GM21723 (cell line): ENCODE data around the gene NCK1.
A peak's percentile ranks its signal among the peaks of the same experiment; 100 is the strongest.
"Not testable (repeated sequence)": the region's sequence is repeated elsewhere in the genome, so short reads cannot be mapped to it uniquely, and the experiment has no call there.

Experiments
- ATAC-seq: cut with Tn5 transposase; IDR thresholded peaks from one replicate; pipeline ENCODE4 v1.9.1; 2021; ENCODE audit warnings: mild to moderate bottlenecking, moderate library complexity; ENCODE audit not compliant: unreplicated experiment

The NCK1 gene

DNA sequence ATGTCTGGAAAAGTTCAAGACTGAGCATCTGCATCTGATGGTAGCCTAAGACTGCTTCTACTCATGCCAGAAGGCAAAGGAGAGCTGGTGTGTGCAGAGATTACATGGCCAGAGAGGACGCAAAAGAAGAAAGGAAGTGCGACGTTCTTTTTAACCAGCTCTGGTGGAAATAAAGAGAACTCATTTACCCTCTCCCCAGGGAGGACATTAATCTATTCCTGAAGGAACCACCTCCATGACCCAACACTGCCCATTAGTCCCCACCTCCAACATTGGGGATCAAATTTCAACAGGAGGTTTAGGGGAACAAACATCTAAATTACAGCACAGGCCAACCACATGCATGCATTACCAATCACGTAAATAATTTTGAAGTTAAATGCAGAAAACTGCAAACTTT is 1.5 kb upstream of the NCK1 start:
- ATAC-seq: no peak

DNA sequence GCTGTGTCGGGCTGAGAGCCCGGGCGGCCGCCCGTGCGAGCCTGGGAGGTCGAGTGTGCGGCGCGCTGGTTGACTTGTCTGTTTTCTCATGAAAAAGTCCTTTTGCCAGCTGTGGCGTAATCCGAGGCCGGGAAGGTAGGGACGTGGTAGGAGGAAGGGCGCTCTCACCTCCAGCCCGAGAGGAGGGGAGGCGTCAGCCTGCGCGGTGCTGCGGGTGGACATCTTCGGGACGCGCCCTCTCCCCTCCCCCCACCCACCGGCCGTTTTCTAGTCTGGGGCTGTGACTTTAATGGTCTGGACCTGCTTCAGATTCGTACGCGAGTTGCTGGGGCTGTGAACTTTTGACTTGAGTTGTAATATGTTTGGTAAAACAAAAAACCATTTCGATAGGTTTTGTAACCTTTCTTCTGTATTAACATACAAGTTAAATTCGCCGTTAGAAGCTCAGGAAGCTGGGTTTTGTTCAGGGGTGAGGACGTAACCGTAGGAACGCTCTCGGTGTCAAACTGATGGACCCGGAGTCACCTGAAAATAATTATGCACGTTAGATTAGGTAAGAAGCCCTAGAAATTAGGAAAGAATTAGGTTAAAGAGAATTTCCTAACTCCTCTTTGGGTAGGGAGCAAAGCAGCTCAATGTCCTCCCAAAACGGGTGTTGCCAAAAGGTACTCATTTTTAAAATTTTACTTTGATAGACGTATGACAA is 762 bp downstream of the NCK1 start:
- ATAC-seq: peak; percentile 34

DNA sequence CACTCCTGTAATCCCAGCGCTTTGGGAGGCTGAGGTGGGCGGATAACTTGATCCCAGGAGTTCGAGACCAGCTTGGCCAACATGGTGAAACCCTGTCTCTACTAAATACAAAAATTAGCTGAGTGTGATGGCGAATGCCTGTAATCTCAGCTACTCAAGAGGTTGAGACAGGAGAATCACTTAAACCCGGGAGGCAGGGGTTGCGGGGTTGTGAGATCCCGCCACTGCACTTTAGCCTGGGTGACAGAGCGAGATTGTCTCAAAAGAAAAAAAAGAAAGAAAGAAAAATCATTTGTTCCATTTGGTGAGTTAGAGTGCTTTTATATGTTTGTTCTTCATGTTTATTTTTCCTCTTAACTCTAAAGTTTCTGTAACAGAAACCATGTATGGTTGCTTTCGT is 7.3 kb downstream of the NCK1 start:
- no peak for ATAC-seq

DNA sequence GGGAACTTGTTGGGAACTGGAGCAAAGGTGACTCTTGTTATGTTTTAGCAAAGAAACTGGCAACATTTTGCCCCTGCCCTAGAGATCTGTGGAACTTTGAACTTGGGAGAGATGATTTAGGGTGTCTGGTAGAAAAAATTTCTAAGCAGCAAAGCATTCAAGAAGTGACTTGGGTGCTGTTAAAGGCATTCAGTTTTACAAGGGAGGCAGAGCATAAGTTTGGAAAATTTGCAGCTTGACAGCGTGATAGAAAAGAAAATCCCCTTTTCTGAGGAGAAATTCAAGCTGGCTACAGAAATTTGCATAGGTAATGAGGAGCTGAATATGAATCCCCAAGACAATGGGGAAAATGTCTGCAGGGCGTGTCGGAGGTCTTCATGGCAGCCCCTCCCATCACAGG is 10.2 kb downstream of the NCK1 start:
- not testable (repeated sequence) for ATAC-seq

DNA sequence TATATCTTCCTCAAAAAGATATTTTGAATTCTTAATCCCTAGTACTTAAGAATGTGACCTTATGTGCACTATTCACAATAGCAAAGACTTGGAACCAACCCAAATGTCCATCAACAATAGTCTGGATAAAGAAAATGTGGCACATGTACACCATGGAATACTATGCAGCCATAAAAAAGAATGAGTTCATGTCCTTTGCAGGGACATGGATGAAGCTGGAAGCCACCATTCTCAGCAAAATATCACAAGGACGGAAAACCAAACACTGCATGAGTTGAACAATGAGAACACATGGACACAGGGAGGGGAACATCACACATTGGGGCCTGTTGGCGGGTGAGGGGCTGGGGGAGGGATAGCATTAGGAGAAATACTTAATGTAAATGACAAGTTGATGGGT is 17.5 kb downstream of the NCK1 start:
- not testable (repeated sequence) for ATAC-seq

DNA sequence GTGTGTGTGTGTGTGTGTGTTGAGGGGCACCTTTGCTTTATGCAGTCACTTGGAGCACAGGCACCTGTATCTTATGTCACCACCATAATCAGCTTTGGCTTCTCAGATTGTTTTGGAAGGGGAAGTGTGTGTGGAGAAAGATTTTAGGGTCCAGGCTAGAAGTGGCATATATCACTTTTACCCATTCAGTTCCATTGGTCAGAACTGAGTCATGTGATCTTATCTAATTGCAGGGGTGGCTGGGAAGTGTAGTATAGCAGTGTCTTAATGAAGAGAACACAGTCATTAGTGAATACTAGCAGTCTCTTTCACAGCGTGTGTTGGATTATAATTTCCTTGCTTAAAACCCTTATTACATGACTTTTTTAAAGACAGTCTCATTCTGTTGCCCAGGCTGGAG is 20.6 kb downstream of the NCK1 start:
- no peak for ATAC-seq

DNA sequence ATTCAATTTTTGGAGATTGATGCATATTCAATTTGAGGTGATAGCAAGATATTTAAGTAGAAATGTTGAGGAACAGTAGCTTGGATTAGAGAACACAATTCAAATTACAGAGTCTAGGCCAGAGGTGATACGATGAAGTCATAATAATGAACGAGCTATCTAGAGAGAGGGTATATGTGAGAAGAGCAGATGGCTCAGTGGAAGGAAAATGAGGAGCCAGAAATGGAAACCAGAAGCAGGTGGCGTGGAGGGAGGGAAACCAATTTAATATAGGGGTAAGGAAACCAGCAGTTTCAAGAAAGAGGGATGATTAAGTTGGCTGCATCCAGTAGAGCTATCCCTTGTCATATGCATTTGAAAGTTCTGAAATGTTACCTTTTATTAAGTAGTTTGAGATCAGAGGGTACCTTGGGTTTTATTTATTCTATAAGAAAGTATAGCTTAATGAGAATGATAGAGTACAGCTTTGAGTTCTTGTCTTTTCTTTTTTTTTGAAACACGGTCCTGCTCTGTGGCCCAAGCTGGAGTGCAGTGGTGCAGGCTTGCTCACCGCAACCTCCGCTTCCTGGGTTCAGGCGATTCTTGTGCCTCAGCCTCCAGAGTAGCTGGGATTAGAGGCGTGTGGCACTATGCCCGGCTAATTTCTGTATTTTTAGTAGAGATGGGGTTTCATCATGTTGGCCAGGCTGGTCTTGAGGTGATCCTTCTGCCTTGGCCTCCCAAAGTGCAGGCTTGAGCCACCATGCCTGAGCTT is 22.1 kb downstream of the NCK1 start:
- ATAC-seq: no peak

DNA sequence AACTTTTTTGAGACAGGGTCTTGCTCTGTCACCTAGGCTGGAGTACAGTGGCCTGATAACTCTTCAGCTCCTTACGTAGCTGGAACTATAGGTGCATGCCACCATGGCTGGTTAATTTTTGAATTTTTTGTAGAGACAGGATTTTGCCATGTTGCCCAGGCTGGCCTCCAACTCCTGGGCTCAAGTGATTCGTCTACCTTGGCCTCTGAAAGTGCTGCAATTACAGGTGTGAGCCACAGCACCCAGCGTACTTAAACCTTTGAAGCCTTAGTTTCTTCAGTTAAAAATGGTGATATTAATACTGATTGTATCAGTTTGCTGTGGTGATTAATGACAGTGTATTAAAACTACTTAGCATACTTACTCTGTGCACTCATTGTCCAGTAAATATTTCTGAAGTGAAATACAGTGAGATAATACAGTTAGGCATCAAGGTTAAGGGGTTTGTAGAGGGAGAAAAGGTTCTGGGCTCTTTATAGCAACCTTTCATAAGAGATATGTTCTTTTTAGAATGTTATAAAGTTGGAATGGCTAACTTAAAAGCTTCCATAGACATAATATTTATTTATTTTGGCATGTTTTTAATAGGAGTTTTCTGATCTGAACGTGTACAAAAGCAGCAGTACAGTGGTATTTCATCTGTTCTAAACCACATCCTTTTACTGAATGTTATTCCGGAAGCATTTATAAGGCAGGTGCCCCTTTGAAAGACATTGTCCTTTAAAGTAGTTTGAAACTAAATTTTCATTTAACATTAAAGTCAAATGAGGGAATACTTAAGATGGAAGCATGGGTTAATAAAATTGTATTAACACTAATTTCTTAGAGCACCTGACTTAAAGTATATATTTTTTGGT is 23.6 kb downstream of the NCK1 start:
- peak; percentile 54 for ATAC-seq

DNA sequence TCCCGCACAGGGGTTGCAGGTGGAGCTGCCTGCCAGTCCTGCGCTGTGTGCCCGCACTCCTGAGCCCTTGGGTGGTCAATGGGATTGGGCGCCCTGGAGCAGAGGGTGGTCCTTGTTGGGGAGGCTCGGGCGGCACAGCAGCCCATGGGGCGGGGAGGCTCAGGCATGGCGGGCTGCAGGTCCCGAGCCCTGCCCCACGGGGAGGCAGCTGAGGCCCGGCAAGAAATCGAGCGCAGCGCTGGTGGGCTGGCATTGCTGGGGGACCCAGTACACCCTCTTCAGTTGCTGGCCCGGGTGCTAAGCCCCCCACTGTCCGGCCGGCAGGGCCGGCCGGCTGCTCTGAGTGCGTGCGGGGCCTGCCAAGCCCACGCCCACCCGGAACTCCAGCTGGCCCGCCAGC is 27.9 kb downstream of the NCK1 start:
- ATAC-seq: no peak

DNA sequence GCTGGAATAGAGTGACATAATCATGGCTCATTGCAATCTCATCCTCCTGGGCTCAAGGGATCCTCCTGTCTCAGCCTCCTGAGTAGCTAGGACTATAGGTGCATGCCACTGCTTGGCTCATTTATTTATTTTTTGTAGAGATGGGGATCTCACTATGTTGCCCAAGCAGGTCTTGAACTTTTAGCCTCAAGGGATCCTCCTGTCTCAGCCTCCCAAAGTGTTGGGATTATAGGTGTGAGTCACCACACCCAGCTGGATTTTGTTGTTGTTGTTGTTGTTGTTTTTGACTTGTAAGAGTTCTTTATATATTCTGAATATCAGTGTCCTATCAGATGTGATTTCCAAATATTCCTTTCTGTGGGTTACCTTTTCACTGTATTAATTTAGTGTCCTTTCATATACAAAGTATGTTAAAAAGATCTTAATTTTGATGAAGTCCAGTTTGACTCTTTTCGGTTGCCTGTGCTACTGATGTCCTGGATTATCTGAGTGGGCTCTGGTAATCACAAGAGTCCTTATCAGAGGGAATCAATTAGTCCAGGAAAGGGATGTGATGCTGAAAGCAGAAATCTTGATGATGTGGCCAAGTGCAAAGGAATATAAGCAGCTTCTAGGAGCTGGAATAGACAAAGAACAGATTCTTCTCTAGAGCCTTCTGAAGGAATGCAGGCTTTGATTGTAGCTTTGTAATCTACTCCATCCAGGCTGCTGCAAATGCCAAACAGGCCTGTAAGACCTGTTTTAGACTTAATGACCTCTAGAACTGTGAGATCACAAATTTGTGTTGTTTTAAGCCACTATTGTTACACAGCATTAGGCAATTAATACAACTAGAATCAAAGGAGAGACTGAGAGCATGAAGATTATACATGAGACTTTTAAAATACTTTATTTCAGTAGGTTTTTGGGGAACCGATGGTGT is 30.2 kb downstream of the NCK1 start:
- ATAC-seq: no peak

DNA sequence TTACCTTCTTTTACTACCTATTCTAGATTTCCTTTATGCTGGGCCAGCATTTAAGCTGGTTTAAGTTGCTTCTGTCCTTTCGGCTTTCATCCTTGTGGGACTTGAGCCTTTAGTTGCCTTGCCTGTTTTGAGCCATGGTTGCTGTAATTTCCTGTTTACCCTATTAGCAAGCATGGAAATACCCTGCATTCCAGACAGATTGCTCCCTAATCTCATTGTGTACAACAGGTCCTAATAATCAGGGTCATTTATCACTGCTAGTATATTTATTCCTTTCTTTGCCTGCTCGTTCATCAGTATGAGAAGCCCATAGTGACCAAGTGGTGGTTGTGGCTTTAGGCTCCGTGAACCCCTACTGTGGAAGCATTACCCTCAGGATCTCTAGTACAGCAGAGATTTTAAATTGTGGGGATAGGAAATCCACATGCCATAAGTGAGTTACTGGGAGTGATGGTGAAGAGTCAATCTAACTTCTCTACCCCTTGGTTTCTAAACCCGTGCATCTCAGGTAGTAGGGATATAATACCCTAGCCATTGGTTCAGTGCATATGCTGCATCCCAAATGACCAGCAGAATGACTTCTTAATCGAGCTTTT is 31.9 kb downstream of the NCK1 start:
- ATAC-seq: no peak

DNA sequence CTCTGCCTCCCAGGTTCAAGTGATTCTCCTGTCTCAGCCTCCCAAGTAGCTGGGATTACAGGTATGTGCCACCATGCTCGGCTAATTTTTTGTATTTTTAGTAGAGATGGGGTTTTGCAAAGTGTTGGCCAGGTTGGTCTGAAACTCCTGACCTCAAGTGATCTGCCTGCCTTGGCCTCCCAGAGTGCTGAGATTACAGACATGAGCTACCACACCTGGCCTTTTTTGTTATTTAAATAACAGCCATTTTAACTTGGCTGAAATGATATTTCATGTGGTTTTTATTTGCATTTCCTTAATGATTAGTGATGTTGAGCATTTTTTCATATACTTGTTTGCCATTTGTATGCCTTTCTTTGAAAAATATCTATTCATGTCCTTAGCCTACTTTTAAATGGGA is 35.2 kb downstream of the NCK1 start:
- ATAC-seq: not testable (repeated sequence)

DNA sequence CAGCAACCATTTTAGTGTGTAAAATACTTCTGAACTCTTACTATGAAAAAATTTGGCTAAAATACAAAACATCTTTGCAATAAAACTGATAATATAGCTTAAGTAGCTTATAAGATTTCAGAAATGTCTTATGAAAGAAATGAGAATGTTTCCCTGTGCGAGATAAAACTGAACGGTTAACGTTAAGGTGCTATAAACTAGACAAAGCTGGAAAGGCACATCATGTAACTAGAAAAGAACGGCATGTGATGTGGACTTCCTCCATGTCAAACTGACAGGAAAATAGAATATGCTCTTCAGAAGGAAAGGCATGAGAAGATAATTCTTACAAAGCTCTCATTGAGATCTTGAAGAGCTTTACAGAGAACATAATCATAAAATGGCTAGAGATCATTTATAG is 36.5 kb downstream of the NCK1 start:
- no peak for ATAC-seq

DNA sequence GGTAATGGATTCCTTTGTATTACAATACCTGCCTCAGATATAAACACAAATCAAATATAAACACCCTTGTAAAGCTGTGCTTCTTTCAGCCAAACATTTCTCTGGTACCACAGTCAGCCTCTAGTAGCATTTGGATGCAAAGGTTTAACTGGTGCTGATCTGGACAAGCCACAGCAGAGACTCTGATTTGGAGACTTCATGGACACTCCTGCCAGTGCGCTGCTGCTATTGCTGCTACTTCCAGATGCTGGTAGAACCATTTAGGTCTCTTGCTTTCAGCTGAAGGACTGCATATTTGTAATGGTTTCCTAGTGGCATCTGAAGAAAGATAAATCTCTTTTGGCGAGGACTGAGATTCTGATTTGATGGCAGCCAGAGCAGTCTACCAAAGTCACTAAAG is 36.9 kb downstream of the NCK1 start:
- no peak for ATAC-seq

DNA sequence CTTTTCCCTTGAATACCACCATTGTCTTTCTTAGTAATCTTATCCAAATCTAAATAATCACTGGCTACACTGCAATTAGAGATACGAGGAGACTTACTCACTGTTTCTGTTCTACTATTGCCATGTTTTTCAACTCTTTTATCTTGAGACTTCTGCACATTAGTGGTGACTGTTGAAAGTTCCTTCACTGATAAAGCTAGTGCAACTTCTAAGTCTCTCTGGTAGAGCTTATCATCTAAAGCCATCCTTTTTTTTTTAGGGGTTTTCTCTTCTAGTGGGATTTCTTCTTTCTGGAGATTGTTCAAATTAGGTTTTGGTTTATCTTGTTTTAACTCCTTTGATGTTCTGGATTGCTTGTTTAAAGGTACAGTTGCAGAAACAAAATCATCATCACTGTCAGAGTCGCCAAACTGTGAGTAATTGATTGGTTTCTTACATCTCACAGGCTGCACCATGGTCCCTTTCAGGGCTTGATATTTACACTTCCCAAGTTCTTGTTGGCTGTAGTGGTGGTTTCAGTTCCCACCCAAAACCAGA is 37.7 kb downstream of the NCK1 start:
- ATAC-seq: no peak

DNA sequence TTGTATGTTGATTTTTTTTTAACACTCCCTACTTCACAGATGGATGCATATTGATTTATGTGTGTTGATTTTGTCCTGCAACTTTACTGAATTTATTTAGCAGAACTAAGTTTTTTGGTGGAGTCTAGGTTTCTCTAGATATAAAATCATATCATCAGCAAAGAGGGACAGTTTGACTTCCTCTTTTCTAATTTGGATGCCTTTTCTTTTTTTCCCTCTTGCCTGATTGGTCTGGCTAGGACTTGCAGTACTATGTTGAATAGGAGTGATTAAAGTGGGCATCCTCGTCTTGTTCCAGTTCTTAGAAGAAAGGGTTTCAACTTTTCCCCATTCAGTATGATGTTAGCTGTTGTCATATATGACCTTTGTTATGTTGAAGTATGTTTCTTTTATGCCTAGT is 38.7 kb downstream of the NCK1 start:
- not testable (repeated sequence) for ATAC-seq

DNA sequence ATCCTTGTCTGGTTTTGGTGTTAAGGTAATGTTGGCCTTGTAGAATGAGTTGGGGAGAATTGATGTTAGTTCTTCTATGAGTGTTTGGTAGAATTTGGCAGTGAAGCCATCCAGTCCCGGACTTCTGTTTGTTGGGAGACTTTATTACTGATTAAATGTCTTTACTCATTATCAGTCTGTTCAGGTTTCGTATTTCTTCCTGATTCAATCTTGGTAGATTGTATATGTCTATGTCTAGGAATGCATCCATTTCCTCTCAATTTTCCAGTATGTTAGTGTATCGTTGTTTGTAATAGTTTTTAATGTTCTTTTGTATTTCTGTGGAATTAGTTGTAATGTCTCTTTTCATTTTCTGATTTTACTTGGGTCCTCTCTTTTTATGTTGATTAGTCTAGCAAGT is 39.4 kb downstream of the NCK1 start:
- ATAC-seq: no peak

DNA sequence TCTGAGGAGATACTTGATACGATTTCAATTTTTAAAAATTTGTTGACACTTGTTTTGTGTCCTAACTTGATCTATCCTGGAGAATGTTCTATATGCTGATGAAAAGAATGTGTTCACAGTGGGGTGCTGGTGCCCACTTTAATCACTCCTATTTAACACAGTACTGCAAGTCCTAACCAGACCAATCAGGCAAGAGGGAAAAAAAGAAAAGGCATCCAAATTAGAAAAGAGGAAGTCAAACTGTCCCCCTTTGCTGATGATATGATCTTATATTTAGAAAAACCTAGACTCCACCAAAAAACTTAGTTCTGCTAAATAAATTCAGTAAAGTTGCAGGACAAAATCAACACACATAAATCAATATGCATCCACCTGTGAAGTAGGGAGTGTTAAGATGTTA is 40.5 kb downstream of the NCK1 start:
- not testable (repeated sequence) for ATAC-seq

DNA sequence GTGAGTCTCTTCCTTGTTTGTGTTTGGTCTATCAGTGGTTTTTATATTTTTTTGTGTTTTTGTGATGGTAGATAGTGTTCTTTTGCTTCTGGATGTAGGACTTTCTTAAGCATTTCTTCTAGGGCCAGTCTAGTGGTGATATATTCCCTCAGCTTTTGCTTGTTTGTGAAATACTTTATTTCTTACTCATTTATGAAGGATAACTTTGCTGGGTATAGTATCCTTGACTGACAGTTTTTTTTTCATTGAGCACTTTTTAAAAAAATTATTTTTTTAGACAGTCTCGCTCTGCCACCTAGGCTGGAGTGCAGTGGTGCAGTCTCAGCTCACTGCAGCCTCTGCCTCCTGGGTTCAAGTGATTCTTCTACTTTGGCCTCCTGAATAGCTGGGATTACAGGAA is 41.9 kb downstream of the NCK1 start:
- ATAC-seq: no peak

DNA sequence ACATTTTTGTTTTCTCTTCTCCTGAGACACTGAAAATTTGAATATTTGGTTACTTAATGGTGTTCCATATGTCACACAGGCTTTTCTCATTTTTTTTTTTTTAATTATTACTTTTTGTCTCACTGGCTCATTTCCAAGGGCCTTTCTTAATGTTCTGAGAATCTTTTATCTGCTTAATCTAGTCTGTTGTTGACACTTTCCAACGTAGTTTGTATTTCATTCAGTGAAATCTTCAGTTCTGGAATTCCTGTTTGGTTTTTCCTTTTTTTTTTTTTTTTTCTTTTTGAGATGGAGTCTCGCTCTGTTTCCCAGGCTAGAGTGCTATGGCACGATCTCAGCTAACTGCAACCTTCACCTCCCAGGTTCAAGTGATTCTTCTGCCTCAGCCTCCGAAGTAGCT is 42.7 kb downstream of the NCK1 start:
- ATAC-seq: no peak
